Measurements from ENCODE around the gene ATP9A.

DNA sequence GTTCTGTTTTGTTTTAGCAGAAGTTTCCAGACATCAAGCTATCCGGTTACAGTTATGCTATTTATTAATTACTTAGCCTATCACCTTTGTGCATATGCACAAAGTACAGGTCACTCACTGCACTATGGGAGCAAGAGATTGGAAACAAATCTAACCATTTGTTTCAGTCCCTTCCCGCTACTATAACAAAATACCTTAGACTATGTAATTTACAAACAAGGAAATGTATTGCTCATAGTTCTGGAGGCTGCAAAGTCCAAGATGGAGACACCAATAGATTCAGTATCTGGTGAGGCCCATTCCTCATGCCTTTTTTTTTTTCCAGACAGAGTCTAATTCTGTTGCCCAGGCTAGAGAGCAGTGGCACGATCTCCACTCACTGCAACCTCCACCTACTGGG, 35.1 kb downstream of the ATP9A start:
- TF ChIP-seq, protein P1, sequence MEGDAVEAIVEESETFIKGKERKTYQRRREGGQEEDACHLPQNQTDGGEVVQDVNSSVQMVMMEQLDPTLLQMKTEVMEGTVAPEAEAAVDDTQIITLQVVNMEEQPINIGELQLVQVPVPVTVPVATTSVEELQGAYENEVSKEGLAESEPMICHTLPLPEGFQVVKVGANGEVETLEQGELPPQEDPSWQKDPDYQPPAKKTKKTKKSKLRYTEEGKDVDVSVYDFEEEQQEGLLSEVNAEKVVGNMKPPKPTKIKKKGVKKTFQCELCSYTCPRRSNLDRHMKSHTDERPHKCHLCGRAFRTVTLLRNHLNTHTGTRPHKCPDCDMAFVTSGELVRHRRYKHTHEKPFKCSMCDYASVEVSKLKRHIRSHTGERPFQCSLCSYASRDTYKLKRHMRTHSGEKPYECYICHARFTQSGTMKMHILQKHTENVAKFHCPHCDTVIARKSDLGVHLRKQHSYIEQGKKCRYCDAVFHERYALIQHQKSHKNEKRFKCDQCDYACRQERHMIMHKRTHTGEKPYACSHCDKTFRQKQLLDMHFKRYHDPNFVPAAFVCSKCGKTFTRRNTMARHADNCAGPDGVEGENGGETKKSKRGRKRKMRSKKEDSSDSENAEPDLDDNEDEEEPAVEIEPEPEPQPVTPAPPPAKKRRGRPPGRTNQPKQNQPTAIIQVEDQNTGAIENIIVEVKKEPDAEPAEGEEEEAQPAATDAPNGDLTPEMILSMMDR (IDR thresholded peaks at IDR 0.05; ENCODE audit: low read depth, low read length), result no peak
- no peak for TF ChIP-seq POLR2A (IDR thresholded peaks at IDR 0.05; ENCODE audit: extremely low read depth, insufficient read length)
- no peak for TF ChIP-seq MYC (IDR thresholded peaks at IDR 0.05; ENCODE audit: low read depth, low read length)
